Stimulated activated CD8-positive, alpha-beta memory T cell treated with anti-CD3 and anti-CD28 coated beads, Interleukin-15, amount 100 ng/mL, for 24 hours (primary cell): ENCODE data around the gene RGP1.

Experiments
- DNase-seq: peaks from one replicate; pipeline ENCODE4 v3.0.0-alpha.2; 2020; ENCODE audit warnings: low read depth

Gene RGP1, protein sequence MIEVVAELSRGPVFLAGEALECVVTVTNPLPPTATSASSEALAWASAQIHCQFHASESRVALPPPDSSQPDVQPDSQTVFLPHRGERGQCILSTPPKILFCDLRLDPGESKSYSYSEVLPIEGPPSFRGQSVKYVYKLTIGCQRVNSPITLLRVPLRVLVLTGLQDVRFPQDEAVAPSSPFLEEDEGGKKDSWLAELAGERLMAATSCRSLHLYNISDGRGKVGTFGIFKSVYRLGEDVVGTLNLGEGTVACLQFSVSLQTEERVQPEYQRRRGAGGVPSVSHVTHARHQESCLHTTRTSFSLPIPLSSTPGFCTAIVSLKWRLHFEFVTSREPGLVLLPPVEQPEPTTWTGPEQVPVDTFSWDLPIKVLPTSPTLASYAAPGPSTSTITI

DNA sequence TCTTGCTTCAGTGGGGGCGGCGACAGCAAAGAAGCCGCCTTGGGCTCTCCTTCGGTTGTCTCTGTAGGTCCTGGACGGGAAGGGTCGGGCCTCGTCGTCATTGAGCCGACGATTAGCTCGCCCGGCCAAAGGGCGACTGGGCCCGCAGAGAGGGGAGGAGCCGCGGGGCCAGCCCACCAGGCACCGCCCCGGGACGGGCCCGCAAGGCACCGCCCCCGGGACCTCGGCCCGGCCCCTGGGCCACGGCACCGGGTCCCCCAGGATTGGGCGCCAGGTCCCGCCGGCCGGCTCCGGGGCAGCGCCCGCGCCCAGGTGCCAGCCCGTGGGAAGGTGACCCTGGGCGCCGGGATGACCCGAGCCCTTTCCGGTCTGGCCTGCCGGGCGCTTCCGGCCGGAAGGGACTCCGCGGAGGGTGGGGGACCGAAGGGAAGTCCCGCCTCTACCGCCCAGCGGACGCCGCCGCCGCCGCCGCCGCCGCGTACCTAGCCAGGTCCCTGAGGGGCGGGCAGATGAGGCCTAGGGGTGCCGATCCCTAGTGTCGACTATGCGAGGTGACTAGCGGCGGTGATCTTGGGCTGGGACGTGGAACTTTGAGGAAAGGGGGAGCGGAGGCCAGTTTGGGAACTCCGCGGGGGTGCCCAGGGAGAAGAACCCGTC lies at the start of gene RGP1, which contains the start of gene GBA2:
Gene RGP1, plus strand, starts transcription at position 430 of the 657 bp plus-strand sequence. CDS start 469 bp downstream, outside the sequence.
Gene GBA2, minus strand, starts transcription at position 371 of the 657 bp plus-strand sequence. CDS start 524 bp downstream, outside the sequence.
- peak; percentile 41 for DNase-seq

DNA sequence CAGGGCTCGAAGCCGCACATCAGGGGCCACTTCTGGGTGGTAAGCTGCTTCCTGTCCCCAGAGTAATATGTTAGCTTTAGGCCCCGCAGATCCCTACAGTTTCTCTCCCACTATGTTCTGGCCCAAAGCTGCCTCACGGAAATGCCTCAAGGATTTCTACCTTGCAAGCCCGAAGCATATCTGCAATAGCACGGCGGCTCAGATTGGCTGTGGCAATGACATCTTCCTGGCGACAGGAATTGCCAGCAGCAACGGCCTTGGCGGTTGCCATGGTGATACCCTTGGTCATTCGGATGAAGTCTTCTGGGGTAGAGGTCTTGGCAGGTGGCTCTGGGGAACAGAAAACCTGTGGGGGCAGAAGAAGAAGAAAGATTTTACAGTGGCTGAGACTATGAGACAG lies 49.1 kb upstream of the RGP1 start:
- no peak for DNase-seq

DNA sequence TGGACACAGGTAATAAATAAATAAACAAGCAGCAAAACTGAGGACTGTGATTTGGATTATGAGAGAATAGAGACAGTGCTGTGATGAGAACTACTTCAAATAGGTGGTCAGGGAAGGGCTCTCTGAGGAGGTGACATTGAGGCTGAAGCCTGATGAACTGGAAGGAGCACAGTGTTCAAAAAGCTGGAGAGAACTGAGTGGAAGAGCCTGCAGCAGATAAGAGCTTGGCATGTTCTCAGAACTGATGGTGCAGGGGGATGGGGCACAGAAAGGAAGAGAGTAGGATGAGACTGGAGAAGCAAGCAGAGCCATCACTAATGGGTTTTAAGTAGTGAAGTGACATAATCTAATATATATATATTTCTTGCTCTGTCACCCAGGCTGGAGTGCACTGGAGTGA lies 48.1 kb upstream of the RGP1 start:
- DNase-seq: no peak

DNA sequence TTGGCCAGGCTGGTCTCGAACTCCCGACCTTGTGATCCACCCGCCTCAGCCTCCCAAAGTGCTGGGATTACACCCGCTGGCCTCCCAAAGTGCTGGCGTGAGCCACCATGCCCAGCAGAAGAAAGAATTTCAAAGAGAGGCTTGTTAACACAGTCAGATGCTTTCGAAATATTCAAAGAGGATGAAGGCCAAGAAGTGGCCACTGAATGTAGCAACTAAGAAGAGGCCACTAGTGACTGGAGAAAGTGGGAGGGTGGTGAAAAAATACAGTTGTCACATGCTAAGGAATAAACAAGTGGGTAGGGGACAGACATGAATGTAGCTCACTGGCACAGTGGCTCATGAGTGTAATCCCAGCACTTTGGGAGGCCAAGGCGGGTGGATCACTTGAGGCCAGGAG lies 46.4 kb upstream of the RGP1 start:
- DNase-seq: no peak

DNA sequence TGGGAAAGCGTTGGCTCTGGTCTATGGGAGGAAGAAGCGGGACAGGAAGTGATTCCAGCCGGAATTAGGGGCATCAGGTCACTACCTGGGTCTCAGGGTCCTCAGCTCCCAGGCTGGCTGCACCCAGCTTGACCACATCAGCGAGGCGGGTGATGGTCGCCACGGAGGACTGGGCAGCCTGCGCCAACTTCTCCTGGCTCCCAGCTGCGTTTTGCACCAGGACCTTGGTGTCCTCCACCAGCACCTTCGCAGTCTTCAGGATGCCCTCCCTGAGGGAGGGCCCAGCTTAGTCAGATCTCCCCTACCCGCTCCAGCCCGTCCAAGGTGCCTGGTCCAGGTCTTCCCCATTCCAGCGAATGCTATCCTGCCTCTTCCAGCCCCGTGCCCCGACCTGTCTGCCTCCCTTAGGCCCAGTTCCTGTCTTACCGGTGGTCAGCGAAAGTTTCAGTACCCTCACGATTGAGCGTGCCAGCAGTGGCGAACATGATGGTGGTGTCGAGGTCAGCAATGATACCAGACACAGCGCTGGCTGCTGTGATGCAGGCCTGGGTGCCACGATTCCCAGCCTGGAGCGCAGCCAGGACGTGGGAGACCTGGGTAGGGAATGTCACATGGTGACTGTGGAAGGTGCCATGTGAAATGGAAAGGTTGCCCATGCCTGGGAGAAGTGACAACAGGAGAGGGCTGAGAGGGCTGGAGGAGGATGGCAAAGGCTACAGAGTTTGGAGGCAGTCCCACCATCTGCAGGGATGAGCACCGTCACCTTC lies 45.0 kb upstream of the RGP1 start:
- DNase-seq: no peak

DNA sequence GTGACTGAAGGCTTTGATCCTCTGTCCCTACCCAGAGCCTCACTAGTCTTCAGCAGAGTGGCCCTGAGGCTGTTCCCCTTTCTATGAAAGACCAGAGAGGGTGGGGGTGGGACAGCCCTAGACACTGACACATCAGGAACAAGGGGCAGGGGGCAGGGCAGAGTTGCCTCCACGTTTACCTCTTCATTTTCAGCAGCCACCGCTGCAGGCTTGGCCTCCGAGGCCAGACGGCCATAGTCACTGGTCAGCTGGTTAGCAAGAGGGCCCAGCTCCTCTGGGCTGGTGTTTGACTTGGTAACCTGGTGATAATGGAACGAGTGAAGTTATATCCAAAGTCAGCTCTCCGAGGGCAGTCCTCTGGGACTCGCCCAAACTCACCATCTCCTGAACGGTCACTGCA lies 43.7 kb upstream of the RGP1 start:
- no peak for DNase-seq

DNA sequence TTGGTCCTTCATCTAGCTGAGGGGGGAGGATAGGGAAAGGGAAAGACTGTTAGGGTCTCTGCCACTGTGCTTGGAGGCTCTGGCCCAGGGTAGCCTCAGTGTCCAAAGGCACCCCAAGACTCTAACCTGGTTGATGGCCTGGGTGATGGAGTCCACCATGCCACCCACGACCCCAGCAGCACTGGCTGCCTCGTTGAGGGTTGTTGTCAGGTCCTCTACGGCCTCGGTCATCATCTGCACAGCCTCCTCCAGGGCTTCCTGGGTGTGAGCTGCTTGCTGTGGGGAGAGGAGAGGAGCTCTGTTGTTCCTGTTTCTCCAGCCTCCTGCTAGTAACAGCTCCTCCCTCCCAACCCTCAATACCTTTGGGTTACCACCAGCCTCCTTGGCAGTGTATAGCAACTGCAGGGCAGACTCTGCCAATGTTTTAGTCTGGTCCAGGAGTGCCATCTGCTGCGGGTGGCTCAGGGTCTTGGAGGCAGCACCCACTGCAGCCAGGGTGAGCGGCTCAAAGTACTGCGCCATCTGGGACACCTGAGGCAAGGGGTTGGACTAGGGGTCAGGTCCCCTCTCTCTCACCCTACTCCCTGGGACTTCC lies 43.2 kb upstream of the RGP1 start:
- no peak for DNase-seq

DNA sequence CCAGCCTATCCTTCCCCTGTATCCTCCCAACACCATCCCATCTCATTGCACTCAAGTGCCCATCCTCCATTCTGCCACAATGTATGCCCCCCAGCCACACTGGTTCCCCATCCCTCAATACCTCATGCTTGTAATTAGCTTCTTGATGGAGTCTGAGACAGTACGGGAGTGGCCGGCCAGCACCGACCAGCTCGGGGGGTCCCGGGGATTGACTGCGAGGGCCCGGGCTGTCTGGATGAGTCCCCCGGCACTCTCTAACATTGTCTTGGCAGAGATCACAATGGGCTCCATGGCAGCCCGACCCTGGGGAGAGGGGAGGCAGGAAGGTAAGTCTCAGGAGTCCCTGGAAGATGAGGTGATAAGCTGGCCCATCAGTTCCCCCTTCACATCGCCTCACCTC lies 42.1 kb upstream of the RGP1 start:
- DNase-seq: no peak

DNA sequence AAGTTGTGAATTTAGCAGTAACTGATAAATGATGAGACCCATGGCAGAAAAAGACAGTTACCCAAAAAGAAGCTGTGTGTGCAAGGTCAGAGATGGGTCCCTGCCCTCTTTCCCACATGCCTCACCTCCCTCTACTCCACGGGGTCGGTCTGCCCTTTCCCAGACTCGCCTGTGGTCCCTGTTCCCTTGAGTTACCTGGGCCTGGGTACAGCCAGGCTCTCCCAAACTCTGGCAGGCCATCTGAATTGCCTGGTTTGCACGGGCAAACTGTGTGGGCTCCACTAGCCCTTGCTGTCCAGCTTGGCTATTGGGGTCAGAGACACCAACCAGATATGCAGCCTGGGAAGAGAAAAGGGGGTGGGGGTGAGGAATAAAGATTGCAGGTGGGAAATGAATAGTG lies 40.9 kb upstream of the RGP1 start:
- DNase-seq: no peak

DNA sequence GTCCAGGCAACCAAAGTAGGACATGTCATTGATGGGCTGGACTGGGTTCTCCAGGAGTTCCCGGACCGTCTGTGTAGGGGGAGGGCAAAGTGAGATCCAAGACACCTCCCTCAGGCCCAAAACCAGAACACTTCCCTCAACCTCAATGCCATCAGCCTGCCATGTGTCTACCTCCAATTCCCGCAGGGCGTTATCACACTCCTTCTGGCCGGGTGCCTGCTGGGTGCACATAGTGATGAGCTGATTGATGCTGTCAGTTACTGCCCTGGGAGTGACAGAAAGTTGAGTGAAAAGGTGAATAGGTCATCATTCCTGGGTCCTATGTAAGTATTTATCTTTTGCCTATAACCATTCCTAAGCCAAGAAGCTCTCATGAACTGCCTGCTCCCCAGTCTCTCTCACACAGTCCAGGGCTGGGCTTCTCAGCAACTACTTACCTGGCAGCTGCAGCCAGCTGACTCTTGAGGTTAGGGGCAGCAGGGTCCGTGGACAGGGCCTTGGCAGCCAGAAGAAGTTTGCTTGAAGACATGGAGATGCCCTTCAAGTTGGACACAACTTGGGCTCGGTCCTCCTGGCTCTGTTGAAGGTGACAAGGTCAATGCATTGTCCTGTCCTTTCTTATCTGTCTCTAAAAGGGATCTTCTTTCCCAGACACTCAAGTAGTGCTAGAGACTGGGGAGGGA lies 38.1 kb upstream of the RGP1 start:
- DNase-seq: no peak

DNA sequence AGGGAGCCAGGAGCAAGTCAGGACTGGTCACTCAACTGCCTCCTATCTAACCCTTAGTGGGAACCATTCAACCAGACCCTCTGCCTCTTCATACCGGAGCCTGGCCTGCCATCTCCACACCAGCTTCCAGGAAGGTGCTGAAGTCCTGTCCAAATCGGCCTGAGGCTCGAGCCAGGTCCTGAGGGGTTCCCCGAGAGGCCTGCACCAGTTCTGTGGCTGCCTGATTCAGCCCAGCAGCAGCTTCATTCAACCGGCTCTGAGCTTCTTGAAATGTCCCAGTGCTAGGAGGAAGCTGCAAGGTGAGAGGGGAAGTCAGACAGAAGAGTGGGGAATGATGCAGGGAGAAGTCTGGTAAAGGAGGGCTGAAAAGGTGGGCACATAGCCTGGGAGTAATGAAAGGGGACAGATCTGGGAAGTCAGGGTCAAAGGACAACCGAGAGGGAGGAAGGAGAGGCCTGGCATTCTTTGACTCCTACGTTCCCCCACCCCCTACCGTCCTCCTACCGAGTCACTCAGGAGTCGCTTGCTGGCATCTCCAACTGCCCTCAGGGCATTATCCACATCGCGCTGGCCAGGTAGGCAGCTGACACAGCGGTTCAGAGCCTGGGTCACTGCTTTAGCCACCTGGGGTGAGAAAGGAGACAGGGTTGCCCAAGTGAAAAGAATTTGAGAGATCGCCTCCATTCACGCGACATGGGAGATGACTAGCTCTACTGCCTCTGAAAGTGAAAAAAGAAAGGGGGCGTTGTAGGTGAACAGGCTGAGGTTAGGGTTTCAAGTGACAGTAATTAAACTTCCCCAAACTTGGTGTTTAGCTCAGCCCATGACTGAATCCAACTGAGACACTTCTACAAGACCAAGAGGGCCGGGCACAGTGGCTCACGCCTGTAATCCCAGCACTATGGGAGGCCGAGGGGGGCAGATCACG lies 37.3 kb upstream of the RGP1 start:
- no peak for DNase-seq

DNA sequence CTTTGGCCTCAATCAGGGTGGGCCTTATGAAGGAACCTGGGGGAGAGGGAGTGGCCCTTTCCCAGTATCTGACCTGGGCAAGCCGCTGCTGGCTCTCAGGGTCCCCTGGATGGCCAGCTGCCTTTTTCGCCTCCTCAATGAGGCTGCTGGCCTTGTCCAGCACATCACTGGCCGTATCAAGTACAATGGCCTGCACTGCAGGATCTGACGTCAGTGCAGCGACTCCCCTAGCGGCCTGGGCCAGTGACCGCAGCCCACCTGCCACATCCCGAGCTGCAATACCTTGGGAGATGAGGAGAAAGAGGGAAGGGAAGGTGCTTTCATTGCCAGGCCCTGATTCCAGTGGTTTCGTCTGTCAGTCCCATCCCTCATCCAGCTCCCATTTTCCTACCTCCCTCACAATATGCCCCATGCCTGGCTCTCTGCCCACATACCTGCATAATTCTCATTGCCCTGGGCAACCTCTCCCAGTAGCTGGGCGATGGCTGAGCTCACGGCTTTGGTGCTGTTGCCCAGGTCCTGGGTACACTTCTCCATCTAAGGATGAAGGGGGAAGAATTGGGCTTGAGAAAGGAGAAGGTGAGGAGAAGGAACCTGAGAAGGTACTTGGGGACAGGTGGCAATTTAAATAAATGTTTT lies 36.2 kb upstream of the RGP1 start:
- DNase-seq: no peak

DNA sequence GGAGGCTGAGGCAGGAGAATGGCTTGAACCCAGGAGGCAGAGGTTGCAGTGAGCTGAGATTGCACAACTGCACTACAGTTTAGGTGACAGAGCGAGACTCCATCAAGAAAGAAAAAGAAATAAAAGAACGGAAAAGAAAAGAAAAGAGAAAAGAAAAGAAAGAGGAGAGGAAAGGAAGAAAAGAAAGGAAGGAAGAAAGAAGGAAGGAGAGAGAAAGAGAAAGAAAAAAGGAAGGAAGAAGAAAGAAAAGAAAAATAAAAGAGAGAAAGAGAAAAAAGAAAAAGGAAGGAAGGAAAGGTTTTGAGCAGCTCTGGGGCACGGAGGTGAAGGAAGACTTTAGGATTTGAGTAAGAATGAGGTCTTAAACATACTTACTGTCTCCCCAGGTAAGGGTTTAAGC lies 35.5 kb upstream of the RGP1 start:
- no peak for DNase-seq

DNA sequence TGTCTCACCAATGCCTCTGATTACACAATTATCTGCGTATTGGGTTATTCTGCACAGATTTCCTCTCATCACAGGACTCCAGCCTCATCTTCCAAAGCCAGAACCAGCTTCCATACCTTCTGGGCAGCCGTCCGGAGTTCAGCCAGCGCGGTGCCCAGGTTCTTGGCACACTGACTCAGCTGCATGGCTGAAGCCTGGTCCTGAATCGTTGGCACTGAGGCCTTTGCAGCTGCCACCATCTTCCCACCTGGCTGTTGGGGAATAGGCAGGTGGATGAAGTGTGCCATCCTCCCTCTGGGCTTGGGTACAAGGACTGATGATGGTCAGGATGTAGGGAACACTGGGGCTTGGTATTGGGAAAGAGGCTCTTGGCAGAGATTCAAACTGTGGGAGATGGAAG lies 35.0 kb upstream of the RGP1 start:
- no peak for DNase-seq

DNA sequence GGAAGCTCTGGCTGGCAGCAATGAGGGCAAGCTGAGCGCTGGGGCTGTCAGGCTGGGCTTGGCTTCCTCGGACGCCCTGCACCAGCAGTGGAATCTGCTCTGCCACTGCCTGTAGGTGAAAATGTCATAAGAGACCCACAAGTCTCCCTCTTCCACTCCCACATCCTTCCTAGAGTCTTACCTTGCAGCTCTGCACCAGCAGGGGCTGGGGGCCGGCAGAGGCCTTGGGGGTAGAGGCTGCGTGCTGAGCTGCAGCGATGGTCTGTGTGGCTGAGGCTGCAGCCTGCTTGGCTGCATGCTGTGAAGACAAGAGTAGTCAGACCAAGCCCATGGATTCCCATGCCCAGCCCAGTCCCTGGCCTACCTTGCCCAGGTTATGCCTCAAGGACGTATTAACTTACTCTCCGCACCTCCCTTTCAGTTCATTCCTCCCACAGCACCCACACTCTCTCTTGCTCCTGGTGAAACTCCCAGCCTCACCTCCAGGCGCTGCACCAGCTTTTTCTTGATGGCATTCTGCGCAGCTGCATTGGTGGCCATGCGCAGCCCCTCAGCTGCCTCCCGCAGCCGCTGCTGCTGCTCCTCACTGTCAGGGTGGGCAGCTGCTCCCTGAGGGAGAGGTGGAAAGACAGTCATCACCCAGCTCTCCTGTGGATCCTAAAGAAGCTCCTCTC lies 34.4 kb upstream of the RGP1 start:
- DNase-seq: no peak

DNA sequence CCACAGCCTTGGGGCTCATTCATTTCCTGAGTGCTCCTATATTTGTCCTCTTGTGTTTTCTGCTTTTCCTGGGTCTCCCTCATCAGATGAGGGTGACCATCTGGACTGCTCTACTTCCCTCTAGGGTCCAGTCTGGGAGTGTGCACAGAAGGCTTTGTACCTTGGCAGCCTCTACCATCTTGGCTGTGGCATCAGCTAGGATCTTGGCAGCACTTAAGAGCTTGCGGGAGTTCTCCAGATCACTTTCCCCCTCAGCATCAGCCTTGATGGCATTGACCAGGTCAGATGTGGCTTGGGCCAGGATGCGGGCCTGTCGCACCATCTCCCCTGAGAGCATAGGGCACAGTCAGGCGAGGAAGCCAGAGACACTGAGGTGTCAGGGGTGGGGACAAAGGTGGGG lies 32.9 kb upstream of the RGP1 start:
- DNase-seq: no peak

DNA sequence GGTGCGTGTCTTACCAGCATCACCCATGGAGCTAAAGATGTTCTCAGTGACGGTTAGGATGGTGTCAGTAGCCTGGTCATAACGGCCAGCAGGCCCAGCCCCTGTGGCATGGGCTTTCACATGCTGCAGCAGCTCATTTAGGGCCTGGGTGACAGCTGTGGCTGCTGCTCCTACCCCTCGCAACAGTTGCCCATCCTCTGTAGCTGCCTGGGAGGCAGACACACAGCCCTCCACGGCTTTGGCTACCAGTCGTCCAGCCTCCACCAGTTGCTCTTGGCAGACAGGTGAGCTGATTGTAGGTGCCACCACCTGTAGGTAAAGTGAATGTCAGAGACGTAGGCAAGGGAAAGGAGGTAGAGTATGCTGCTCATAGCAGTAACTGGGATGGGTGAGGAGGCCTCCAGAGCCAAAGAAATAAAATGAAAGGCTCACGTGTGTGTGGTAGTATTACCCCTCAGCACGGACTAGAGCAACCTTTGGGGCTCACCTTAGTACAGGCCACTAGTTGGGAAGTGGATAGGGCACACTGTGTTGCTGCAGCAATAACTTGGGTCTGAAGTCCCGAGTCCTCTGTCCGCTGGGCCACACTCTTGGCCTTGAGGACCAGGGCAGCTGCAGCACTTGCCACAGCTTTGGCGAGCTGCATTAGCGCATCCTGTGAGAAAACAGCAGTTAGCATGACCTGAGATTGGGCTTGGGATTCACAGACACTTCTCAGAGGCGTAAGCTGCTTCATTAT lies 31.8 kb upstream of the RGP1 start:
- no peak for DNase-seq

DNA sequence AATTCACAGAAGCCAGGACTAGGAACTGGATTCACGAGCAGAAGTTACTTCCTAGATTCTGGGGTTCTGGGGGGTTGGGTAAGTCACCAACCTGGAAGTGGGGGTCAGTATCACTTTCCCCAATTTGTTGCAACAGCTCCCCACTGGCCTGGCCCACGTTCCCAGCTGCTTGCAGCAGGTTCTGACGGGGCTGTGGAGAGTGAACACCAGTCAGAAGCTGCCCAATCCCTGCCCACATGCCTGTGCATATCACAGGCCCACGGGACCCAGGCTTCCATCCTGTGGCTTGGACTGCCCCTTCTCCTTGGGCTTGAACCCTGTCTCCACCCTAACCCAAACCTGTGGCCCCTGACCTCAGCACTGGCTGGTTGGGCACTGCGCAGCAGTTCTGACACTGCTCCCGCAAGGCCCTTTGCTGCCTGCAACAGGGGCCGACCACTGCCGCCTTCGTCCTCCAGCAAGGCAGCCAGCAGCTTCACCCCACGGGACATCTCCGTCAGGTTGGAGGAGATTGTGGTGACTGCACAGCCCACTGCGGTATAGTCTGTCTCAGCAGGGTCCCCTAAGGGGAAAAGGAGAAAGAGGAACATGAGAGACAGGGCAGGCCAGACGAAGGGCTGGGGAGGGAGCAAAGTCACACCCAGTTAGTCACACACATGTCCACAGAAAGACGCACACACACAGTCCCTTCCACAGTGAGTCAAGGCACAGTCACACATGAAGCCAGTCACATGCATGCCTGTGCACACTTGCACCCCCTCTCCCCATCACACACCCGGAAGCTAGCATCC lies 30.2 kb upstream of the RGP1 start:
- DNase-seq: no peak
